H9 (cell line): ENCODE measurements around the gene UTS2R. TPM values are rescaled to one million over a fixed set of nuclear protein-coding genes. Genes with fewer than 3 reads are reported as not detected.

Source experiments
- DNase-seq: peaks from one replicate; pipeline ENCODE4 v3.0.0-alpha.2; 2017
- H2AFZ ChIP-seq: one replicate; pipeline ENCODE4 v1.6.1; 2013; ENCODE audit warnings: mild to moderate bottlenecking, low read length, control low read depth, moderate library complexity
- H2AK5ac ChIP-seq: 2 replicates; pipeline ENCODE4 v1.6.1; 2013; ENCODE audit warnings: low read length, control low read depth, mixed read lengths; ENCODE audit not compliant: insufficient read length
- H2BK120ac ChIP-seq: one replicate; pipeline ENCODE4 v1.6.1; 2013; ENCODE audit warnings: low read depth, mild to moderate bottlenecking, low read length, control low read depth, inconsistent platforms; ENCODE audit not compliant: poor library complexity, severe bottlenecking
- H2BK12ac ChIP-seq: 2 replicates; pipeline ENCODE4 v1.6.1; 2013; ENCODE audit warnings: low read length, control low read depth, mixed read lengths, low read depth; ENCODE audit not compliant: insufficient read length
- H2BK15ac ChIP-seq: 2 replicates; pipeline ENCODE4 v1.6.1; 2013; ENCODE audit warnings: low read depth, low read length, control low read depth
- H2BK20ac ChIP-seq: one replicate; pipeline ENCODE4 v1.6.1; 2013; ENCODE audit warnings: low read depth, mild to moderate bottlenecking, low read length, control low read depth, inconsistent platforms; ENCODE audit not compliant: poor library complexity, severe bottlenecking
- H2BK5ac ChIP-seq: 2 replicates; pipeline ENCODE4 v1.6.1; 2013; ENCODE audit warnings: low read length, control low read depth, mixed read lengths; ENCODE audit not compliant: insufficient read length
- H3K14ac ChIP-seq: 2 replicates; pipeline ENCODE4 v1.6.1; 2013; ENCODE audit warnings: low read length, control low read depth; ENCODE audit not compliant: insufficient read depth
- H3K18ac ChIP-seq: 2 replicates; pipeline ENCODE4 v1.6.1; 2013; ENCODE audit warnings: low read depth, mild to moderate bottlenecking, mixed read lengths, low read length, control low read depth; ENCODE audit not compliant: insufficient read length
- H3K23ac ChIP-seq: 2 replicates; pipeline ENCODE4 v1.6.1; 2013; ENCODE audit warnings: low read length, control low read depth, mixed read lengths, low read depth; ENCODE audit not compliant: insufficient read length
- H3K23me2 ChIP-seq: 2 replicates; pipeline ENCODE4 v1.6.1; 2013; ENCODE audit warnings: low read depth, mild to moderate bottlenecking, mixed read lengths, low read length, control low read depth; ENCODE audit not compliant: insufficient read length, poor library complexity, severe bottlenecking
- H3K27ac ChIP-seq: 2 replicates; pipeline ENCODE4 v1.5.1; 2013; ENCODE audit warnings: low read length, control low read depth, mixed read lengths, low read depth; ENCODE audit not compliant: insufficient read length
- H3K27me3 ChIP-seq: 2 replicates; pipeline ENCODE4 v1.6.1; 2013; ENCODE audit warnings: low read length, control low read depth, inconsistent platforms; ENCODE audit not compliant: insufficient read depth
- H3K4ac ChIP-seq: 2 replicates; pipeline ENCODE4 v1.6.1; 2013; ENCODE audit warnings: low read depth, mild to moderate bottlenecking, control low read depth, inconsistent platforms, low read length, moderate library complexity
- H3K4me1 ChIP-seq: 2 replicates; pipeline ENCODE4 v1.6.1; 2013; ENCODE audit warnings: low read length, control low read depth, inconsistent platforms; ENCODE audit not compliant: insufficient read depth
- H3K4me2 ChIP-seq: 2 replicates; pipeline ENCODE4 v1.6.1; 2013; ENCODE audit warnings: low read length, control low read depth, mixed read lengths; ENCODE audit not compliant: insufficient read length, insufficient read depth
- H3K56ac ChIP-seq: 2 replicates; pipeline ENCODE4 v1.6.1; 2013; ENCODE audit warnings: low read depth, mild to moderate bottlenecking, mixed read lengths, low read length, control low read depth; ENCODE audit not compliant: insufficient read length
- H3K79me1 ChIP-seq: 2 replicates; pipeline ENCODE4 v1.6.1; 2013; ENCODE audit warnings: low read depth, mild to moderate bottlenecking, moderate library complexity, low read length, control low read depth, inconsistent platforms; ENCODE audit not compliant: insufficient read depth, poor library complexity, severe bottlenecking
- H3K79me2 ChIP-seq: 2 replicates; pipeline ENCODE4 v1.6.1; 2013; ENCODE audit warnings: low read length, control low read depth, inconsistent platforms; ENCODE audit not compliant: insufficient read depth
- H3K9ac ChIP-seq: 2 replicates; pipeline ENCODE4 v1.6.1; 2013; ENCODE audit warnings: low read length, control low read depth, mixed read lengths; ENCODE audit not compliant: insufficient read length; ENCODE audit errors: extremely low read depth
- H3K9me3 ChIP-seq: one replicate; pipeline ENCODE4 v1.6.1; 2013; ENCODE audit warnings: low read depth, low read length, inconsistent platforms; ENCODE audit not compliant: control insufficient read depth
- H3T11ph ChIP-seq: one replicate; pipeline ENCODE4 v1.6.1; 2013; ENCODE audit warnings: mild to moderate bottlenecking, low read length, control low read depth, inconsistent platforms
- H4K20me1 ChIP-seq: one replicate; pipeline ENCODE4 v1.6.1; 2013; ENCODE audit not compliant: control insufficient read depth, insufficient read length, insufficient read depth
- H4K5ac ChIP-seq: 2 replicates; pipeline ENCODE4 v1.6.1; 2013; ENCODE audit warnings: low read depth, mild to moderate bottlenecking, mixed read lengths, low read length, control low read depth; ENCODE audit not compliant: insufficient read length
- H4K8ac ChIP-seq: replicated peaks from 2 replicates; pipeline ENCODE4 v1.6.1; 2013; ENCODE audit warnings: low read length, control low read depth, mixed read lengths, low read depth; ENCODE audit not compliant: insufficient read length
- H4K91ac ChIP-seq: 2 replicates; pipeline ENCODE4 v1.6.1; 2013; ENCODE audit warnings: low read depth, mild to moderate bottlenecking, moderate library complexity, mixed read lengths, low read length, control low read depth; ENCODE audit not compliant: insufficient read length
- H3K27ac Mint-ChIP-seq, 3 experiments: 2 replicates in 2 of 3; 3 replicates in 1 of 3; pipeline ENCODE4 v1.8.0; 2020 to 2021; ENCODE audit warnings: mixed read lengths in 3 of 3, mild to moderate bottlenecking in 1 of 3, moderate library complexity in 1 of 3
- H3K27me3 Mint-ChIP-seq: 2 replicates; pipeline ENCODE4 v1.8.0; 2021; ENCODE audit warnings: low read depth, mild to moderate bottlenecking, moderate library complexity, mixed read lengths
- H3K36me3 Mint-ChIP-seq, 3 experiments: 2 replicates in 2 of 3; 3 replicates in 1 of 3; pipeline ENCODE4 v1.8.0; 2020 to 2021; ENCODE audit warnings: low read depth in 3 of 3, mixed read lengths in 3 of 3; ENCODE audit not compliant: insufficient read depth in 1 of 3
- H3K4me1 Mint-ChIP-seq, 2 experiments: 2 replicates each; pipeline ENCODE4 v1.8.0; 2020; ENCODE audit warnings: mixed read lengths in 2 of 2
- H3K4me3 Mint-ChIP-seq, 2 experiments: 2 replicates in 1 of 2; 3 replicates in 1 of 2; pipeline ENCODE4 v1.8.0; 2020 to 2021; ENCODE audit warnings: mild to moderate bottlenecking in 2 of 2, mixed read lengths in 2 of 2, moderate library complexity in 1 of 2
- H3K9me3 Mint-ChIP-seq, 2 experiments: 2 replicates in 1 of 2; 3 replicates in 1 of 2; pipeline ENCODE4 v1.8.0; 2020; ENCODE audit warnings: mild to moderate bottlenecking in 2 of 2, mixed read lengths in 2 of 2, moderate library complexity in 1 of 2
- WGBS: extraction: QIAGEN DNeasy Blood & Tissue Kit; methylation state at CpG from one replicate; pipeline ENCODE4 v1.1.7; 2013; ENCODE audit warnings: missing lambda C conversion rate, low lambda C conversion rate, mixed read lengths; ENCODE audit not compliant: insufficient read length; ENCODE audit errors: extremely low coverage; 5-methylcytosine and 5-hydroxymethylcytosine counted together
- total RNA-seq: library from RNA; stranded (reverse); gene quantifications from 2 replicates; pipeline ENCODE4 v1.2.1, GENCODE V29; 2021
- TF ChIP-seq, protein P1 (sequence below): fragments of 200-600 bp; sonication (generic); conservative IDR thresholded peaks from 3 replicates; pipeline ENCODE4 v1.8.0; 2021; ENCODE audit warnings: antibody characterized with exemption, mild to moderate bottlenecking

Gene UTS2R
- total RNA-seq, 1 experiment from 2014 or later, result 0.94 TPM

DNA sequence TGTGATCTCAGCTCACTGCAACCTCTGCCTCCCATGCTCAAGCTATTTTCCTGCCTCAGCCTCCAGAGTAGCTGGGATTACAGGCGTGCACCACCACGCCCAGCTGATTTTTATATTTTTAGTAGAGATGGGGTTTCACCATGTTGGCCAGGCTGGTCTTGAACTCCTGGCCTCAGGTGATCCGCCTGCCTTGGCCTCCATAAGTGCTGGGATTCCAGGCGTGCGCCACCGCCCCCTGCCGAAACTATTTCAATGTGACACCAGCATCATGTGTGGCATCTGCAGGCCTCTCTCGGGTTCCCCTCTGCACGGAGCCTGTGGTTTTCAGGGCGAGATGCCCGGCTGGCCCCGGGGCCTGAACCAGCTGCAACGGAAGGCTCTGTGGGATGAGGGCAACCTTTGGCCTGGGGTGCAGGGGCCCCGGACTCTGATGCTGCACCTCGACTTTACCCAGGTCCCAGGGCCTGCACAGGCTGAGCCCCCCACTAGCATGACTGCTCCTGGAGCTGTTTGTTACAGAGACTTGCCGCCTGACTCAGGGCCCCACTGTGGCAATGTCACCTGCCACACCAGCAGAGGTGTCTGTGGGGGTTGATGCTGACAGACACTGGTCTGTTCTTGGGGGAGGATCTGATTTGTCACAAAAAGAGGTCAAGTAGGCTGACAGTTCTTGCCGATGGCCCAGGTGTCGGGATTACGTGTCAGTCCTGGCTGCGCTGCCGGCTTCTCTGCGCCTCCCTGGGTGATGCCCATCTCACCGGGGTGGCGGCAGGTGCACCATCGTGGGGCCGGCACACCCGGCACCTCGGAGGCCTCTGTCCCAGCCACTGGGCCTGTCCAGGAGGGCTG lies 21.2 kb upstream of the UTS2R start:
- Histone ChIP-seq H2BK120ac (no peak overlapping the region), H4K5ac (no peak overlapping the region), H2BK5ac (no peak overlapping the region), H4K20me1 (no peaks in the 10 kb centered on the region), H2AFZ (no peak overlapping the region), H4K91ac (no peak overlapping the region), H3K79me2 (no peaks in the 10 kb centered on the region), H3K4me1 (no peaks in the 10 kb centered on the region), H3K56ac (no peak overlapping the region), H3K23ac (no peak overlapping the region), H3K18ac (no peak overlapping the region), H2BK15ac (no peak overlapping the region), H2BK12ac (no peak overlapping the region), H4K8ac (no peak overlapping the region), H3K4me2 (no peak overlapping the region), H3K9me3 (no peaks in the 10 kb centered on the region), H3K4ac (no peak overlapping the region), H2AK5ac (no peak overlapping the region), H3K79me1 (no peaks in the 10 kb centered on the region), H3K9ac (no peak overlapping the region), H3K27me3 (no peaks in the 10 kb centered on the region), H3K27ac (no peak overlapping the region), H3T11ph (no peak overlapping the region), H3K23me2 (no peaks in the 10 kb centered on the region), H2BK20ac (no peak overlapping the region), H3K14ac (no peak overlapping the region)
- Mint-ChIP-seq H3K9me3 (no peaks in the 10 kb centered on the region), H3K27ac (peak overlapping the region in 1 of 3 experiments; percentile 55; a peak in 1 of 7 replicates), H3K36me3 (no peaks in the 10 kb centered on the region), H3K4me1 (peaks cover 4 to 10% of the 10 kb centered on the region in 2 experiments; a peak in 3 of 4 replicates), H3K4me3 (no peak overlapping the region), H3K27me3 (peaks cover 11% of the 10 kb centered on the region)
- TF ChIP-seq, protein P1, sequence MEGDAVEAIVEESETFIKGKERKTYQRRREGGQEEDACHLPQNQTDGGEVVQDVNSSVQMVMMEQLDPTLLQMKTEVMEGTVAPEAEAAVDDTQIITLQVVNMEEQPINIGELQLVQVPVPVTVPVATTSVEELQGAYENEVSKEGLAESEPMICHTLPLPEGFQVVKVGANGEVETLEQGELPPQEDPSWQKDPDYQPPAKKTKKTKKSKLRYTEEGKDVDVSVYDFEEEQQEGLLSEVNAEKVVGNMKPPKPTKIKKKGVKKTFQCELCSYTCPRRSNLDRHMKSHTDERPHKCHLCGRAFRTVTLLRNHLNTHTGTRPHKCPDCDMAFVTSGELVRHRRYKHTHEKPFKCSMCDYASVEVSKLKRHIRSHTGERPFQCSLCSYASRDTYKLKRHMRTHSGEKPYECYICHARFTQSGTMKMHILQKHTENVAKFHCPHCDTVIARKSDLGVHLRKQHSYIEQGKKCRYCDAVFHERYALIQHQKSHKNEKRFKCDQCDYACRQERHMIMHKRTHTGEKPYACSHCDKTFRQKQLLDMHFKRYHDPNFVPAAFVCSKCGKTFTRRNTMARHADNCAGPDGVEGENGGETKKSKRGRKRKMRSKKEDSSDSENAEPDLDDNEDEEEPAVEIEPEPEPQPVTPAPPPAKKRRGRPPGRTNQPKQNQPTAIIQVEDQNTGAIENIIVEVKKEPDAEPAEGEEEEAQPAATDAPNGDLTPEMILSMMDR, result peak; percentile 32; the same call in 2 of the 3 replicates
- no peak for DNase-seq
- WGBS, result no CpG with 5 or more reads among the region's 28 CpGs
